ENCODE measurements around the gene E2F8.

DNA sequence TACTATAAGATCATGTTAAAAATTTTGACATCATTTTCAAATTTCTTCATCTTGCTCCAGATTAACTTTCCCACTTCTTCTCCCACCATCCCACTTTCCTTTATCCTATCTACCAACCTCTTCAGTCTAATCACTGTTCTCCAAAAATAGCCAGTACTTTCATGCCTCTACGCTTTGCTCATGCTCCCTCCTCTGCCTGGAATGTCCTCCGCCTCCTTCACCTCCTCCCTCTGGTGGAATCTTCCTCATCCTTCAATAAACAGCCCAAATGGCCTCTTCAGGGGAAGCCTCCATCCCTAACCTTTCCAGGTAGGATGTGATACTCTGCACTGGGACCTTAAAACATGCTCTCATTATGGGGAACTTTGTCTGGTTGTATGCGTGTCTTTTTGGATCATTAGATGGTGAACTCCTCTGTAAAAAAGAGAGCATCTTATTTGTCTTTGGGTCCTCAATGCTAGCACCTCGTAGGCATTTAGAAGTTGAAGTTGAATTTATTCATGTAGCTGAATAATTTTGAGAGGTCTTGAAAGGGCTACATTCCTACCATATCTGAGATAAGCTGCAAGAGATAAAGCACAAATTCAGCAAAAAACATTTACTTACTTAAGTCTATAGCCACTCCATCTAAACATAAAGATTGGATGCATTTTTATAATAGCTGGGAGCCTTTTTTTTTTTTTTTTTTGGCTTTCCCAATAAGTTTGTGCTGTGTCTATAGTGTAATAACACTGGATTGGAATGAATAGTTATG is 31.0 kb downstream of the E2F8 start:
- TF ChIP-seq, protein P1, sequence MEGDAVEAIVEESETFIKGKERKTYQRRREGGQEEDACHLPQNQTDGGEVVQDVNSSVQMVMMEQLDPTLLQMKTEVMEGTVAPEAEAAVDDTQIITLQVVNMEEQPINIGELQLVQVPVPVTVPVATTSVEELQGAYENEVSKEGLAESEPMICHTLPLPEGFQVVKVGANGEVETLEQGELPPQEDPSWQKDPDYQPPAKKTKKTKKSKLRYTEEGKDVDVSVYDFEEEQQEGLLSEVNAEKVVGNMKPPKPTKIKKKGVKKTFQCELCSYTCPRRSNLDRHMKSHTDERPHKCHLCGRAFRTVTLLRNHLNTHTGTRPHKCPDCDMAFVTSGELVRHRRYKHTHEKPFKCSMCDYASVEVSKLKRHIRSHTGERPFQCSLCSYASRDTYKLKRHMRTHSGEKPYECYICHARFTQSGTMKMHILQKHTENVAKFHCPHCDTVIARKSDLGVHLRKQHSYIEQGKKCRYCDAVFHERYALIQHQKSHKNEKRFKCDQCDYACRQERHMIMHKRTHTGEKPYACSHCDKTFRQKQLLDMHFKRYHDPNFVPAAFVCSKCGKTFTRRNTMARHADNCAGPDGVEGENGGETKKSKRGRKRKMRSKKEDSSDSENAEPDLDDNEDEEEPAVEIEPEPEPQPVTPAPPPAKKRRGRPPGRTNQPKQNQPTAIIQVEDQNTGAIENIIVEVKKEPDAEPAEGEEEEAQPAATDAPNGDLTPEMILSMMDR (IDR thresholded peaks at IDR 0.05): no peak
- no peak for TF ChIP-seq POLR2A (IDR thresholded peaks at IDR 0.05)
